WTC11 (cell line): ENCODE results near the gene KPTN. TPM values are rescaled to one million over a fixed set of nuclear protein-coding genes. Genes with fewer than 3 reads are reported as not detected.

Experiments used
- ATAC-seq: fragments of 200-7000 bp; cut with Tn5 transposase; 2 replicates; pipeline ENCODE4 v1.10.0; 2021; ENCODE audit warnings: mild to moderate bottlenecking, moderate library complexity
- CTCF ChIA-PET: fragments of 300-600 bp; sonication (Branson Sonifier 250); formaldehyde crosslinking; loops from one replicate; lab custom pipeline; 2021; ENCODE audit warnings: antibody characterized with exemption; lab: Charles Lee
- POLR2A ChIA-PET: fragments of 350-600 bp; sonication (Branson Sonifier 250); formaldehyde crosslinking; loops from one replicate; lab custom pipeline; 2021; ENCODE audit warnings: antibody characterized with exemption; lab: Charles Lee
- DNase-seq: peaks from one replicate; pipeline ENCODE4 v3.0.0; 2021; ENCODE audit warnings: low spot score
- H3K27ac Mint-ChIP-seq: 2 replicates; pipeline ENCODE4 v1.8.0; 2021; ENCODE audit warnings: mixed read lengths
- H3K27me3 Mint-ChIP-seq: 2 replicates; pipeline ENCODE4 v1.8.0; 2021; ENCODE audit warnings: low read depth, mild to moderate bottlenecking, moderate library complexity, mixed read lengths
- H3K36me3 Mint-ChIP-seq: 2 replicates; pipeline ENCODE4 v1.8.0; 2021; ENCODE audit warnings: mixed read lengths
- H3K4me1 Mint-ChIP-seq: 2 replicates; pipeline ENCODE4 v1.8.0; 2022; ENCODE audit warnings: mixed read lengths
- H3K4me3 Mint-ChIP-seq: 2 replicates; pipeline ENCODE4 v1.8.0; 2021; ENCODE audit warnings: mild to moderate bottlenecking, moderate library complexity, mixed read lengths
- H3K9me3 Mint-ChIP-seq: 2 replicates; pipeline ENCODE4 v1.8.0; 2021; ENCODE audit warnings: mixed read lengths
- AFF4 ChIP-seq: sonication (generic); formaldehyde crosslinking; IDR thresholded peaks from 2 replicates; pipeline ENCODE4 v1.8.1; 2023; ENCODE audit warnings: mild to moderate bottlenecking, missing genetic modification reagents, borderline replicate concordance
- CDX4 ChIP-seq: fragments of 250-450 bp; sonication (Bioruptor Pico); IDR thresholded peaks from 2 replicates; pipeline ENCODE4 v1.9.0; 2021; ENCODE audit warnings: moderate library complexity, mild to moderate bottlenecking, inconsistent platforms, borderline replicate concordance
- E2F4 ChIP-seq: sonication (generic); formaldehyde crosslinking; IDR thresholded peaks from 2 replicates; pipeline ENCODE4 v1.8.1; 2022; ENCODE audit warnings: low read depth, mild to moderate bottlenecking, moderate library complexity, missing genetic modification reagents, borderline replicate concordance
- E2F5 ChIP-seq: sonication (generic); formaldehyde crosslinking; IDR thresholded peaks from 2 replicates; pipeline ENCODE4 v1.8.1; 2022; ENCODE audit warnings: mild to moderate bottlenecking, moderate library complexity, missing genetic modification reagents
- ERG ChIP-seq: fragments of 250-450 bp; sonication (Bioruptor Pico); IDR thresholded peaks from 2 replicates; pipeline ENCODE4 v1.8.0; 2021; ENCODE audit warnings: mild to moderate bottlenecking
- FOXK1 ChIP-seq: sonication (generic); formaldehyde crosslinking; IDR thresholded peaks from 2 replicates; pipeline ENCODE4 v1.8.0; 2022; ENCODE audit warnings: mild to moderate bottlenecking, moderate library complexity, missing genetic modification reagents
- FOXP4 ChIP-seq: sonication (generic); formaldehyde crosslinking; IDR thresholded peaks from 2 replicates; pipeline ENCODE4 v1.8.0; 2022; ENCODE audit warnings: mild to moderate bottlenecking, missing genetic modification reagents
- GTF2I ChIP-seq: fragments of 250-450 bp; sonication (Bioruptor Pico); conservative IDR thresholded peaks from 2 replicates; pipeline ENCODE4 v1.4.0; 2021; ENCODE audit warnings: mild to moderate bottlenecking
- JAZF1 ChIP-seq: fragments of 250-450 bp; sonication (Bioruptor Pico); IDR thresholded peaks from 2 replicates; pipeline ENCODE4 v1.9.0; 2021; ENCODE audit warnings: moderate library complexity, mild to moderate bottlenecking, inconsistent platforms
- MLX ChIP-seq: sonication (generic); formaldehyde crosslinking; IDR thresholded peaks from 2 replicates; pipeline ENCODE4 v1.8.1; 2023; ENCODE audit warnings: mild to moderate bottlenecking, missing genetic modification reagents, moderate library complexity
- MXD4 ChIP-seq: fragments of 250-450 bp; sonication (Bioruptor Pico); IDR thresholded peaks from 2 replicates; pipeline ENCODE4 v1.8.0; 2021; ENCODE audit warnings: mild to moderate bottlenecking, moderate library complexity, borderline replicate concordance
- NFATC4 ChIP-seq: fragments of 250-450 bp; sonication (Bioruptor Pico); IDR thresholded peaks from 2 replicates; pipeline ENCODE4 v1.9.0; 2021; ENCODE audit warnings: mild to moderate bottlenecking
- SOX15 ChIP-seq: fragments of 250-450 bp; sonication (Bioruptor Pico); IDR thresholded peaks from 2 replicates; pipeline ENCODE4 v1.9.0; 2021; ENCODE audit warnings: mild to moderate bottlenecking
- TCF7 ChIP-seq: sonication (generic); formaldehyde crosslinking; IDR thresholded peaks from 2 replicates; pipeline ENCODE4 v1.8.0; 2022; ENCODE audit warnings: mild to moderate bottlenecking, low read depth, missing genetic modification reagents, moderate library complexity
- ZNF138 ChIP-seq: sonication (generic); formaldehyde crosslinking; conservative IDR thresholded peaks from 2 replicates; pipeline ENCODE4 v1.8.1; 2022; ENCODE audit warnings: mild to moderate bottlenecking, moderate library complexity, missing genetic modification reagents
- ZNF232 ChIP-seq: sonication (generic); formaldehyde crosslinking; IDR thresholded peaks from 2 replicates; pipeline ENCODE4 v1.8.0; 2022; ENCODE audit warnings: mild to moderate bottlenecking, missing genetic modification reagents
- ZNF423 ChIP-seq: fragments of 250-450 bp; sonication (Bioruptor Pico); IDR thresholded peaks from 2 replicates; pipeline ENCODE4 v2.1.2; 2022; ENCODE audit warnings: mild to moderate bottlenecking, moderate library complexity
- ZNF425 ChIP-seq: fragments of 250-450 bp; sonication (Bioruptor Pico); conservative IDR thresholded peaks from 2 replicates; pipeline ENCODE4 v1.9.0; 2021; ENCODE audit warnings: mild to moderate bottlenecking
- total RNA-seq: library from RNA; stranded (reverse); gene quantifications from 3 replicates; pipeline ENCODE4 v1.2.3, GENCODE V29; 2021

KPTN gene
- total RNA-seq, 1 experiment from 2014 or later: 24.5 TPM

- TF ChIP-seq FOXP4 (no peak), E2F4 (CRISPR knock-in tag) (no peak), MXD4 (CRISPR knock-in tag) (no peak), ERG (no peak), GTF2I (CRISPR knock-in tag) (no peak), TCF7 (no peak), NFATC4 (no peak), ZNF138 (CRISPR knock-in tag) (no peak), FOXK1 (CRISPR knock-in tag) (no peak), JAZF1 (CRISPR knock-in tag) (no peak), CDX4 (CRISPR knock-in tag) (no peak), MLX (CRISPR knock-in tag) (no peak)
- TF ChIP-seq, all 79 proteins: peak for 0
Observed at GRCh38 chr19:47507012-47507411, 23.0 kb upstream of the KPTN start (continued).

GRCh38 chr19:47506459-47506858, 22.4 kb upstream of the KPTN start:
- ATAC-seq (no peak), DNase-seq (no peak)
- TF ChIP-seq CDX4 (CRISPR knock-in tag): no peak
- no peak for TF ChIP-seq AFF4 (CRISPR knock-in tag)
- TF ChIP-seq E2F5 (CRISPR knock-in tag): no peak
- no peak for TF ChIP-seq ZNF232 (CRISPR knock-in tag)
- no peak for TF ChIP-seq SOX15 (CRISPR knock-in tag)
- TF ChIP-seq ZNF425: no peak
- TF ChIP-seq ZNF423 (CRISPR knock-in tag): no peak
- TF ChIP-seq ZNF138 (CRISPR knock-in tag): no peak
- TF ChIP-seq E2F4 (CRISPR knock-in tag): no peak
- Mint-ChIP-seq H3K27ac (peak overlapping the region; percentile 46; the same call in 1 of the 2 replicates), H3K36me3 (no peaks in the 10 kb centered on the region), H3K9me3 (no peaks in the 10 kb centered on the region), H3K27me3 (no peaks in the 10 kb centered on the region), H3K4me3 (no peak overlapping the region), H3K4me1 (no peaks in the 10 kb centered on the region)
- POLR2A ChIA-PET: no interaction called here
- CTCF ChIA-PET: no interaction called here
